WTC11 (cell line): ENCODE data around the gene TTLL9. TPM values are rescaled to one million over a fixed set of nuclear protein-coding genes. Genes with fewer than 3 reads are reported as not detected.

Source experiments
- ATAC-seq: fragments of 200-7000 bp; cut with Tn5 transposase; 2 replicates; pipeline ENCODE4 v1.10.0; 2021; ENCODE audit warnings: mild to moderate bottlenecking, moderate library complexity
- CTCF ChIA-PET: fragments of 300-600 bp; sonication (Branson Sonifier 250); formaldehyde crosslinking; loops from one replicate; lab custom pipeline; 2021; ENCODE audit warnings: antibody characterized with exemption; lab: Charles Lee
- POLR2A ChIA-PET: fragments of 350-600 bp; sonication (Branson Sonifier 250); formaldehyde crosslinking; loops from one replicate; lab custom pipeline; 2021; ENCODE audit warnings: antibody characterized with exemption; lab: Charles Lee
- DNase-seq: peaks from one replicate; pipeline ENCODE4 v3.0.0; 2021; ENCODE audit warnings: low spot score
- H3K27ac Mint-ChIP-seq: 2 replicates; pipeline ENCODE4 v1.8.0; 2021; ENCODE audit warnings: mixed read lengths
- H3K27me3 Mint-ChIP-seq: 2 replicates; pipeline ENCODE4 v1.8.0; 2021; ENCODE audit warnings: low read depth, mild to moderate bottlenecking, moderate library complexity, mixed read lengths
- H3K36me3 Mint-ChIP-seq: 2 replicates; pipeline ENCODE4 v1.8.0; 2021; ENCODE audit warnings: mixed read lengths
- H3K4me1 Mint-ChIP-seq: 2 replicates; pipeline ENCODE4 v1.8.0; 2022; ENCODE audit warnings: mixed read lengths
- H3K4me3 Mint-ChIP-seq: 2 replicates; pipeline ENCODE4 v1.8.0; 2021; ENCODE audit warnings: mild to moderate bottlenecking, moderate library complexity, mixed read lengths
- H3K9me3 Mint-ChIP-seq: 2 replicates; pipeline ENCODE4 v1.8.0; 2021; ENCODE audit warnings: mixed read lengths
- ATF1 ChIP-seq: sonication (generic); formaldehyde crosslinking; IDR thresholded peaks from 2 replicates; pipeline ENCODE4 v1.8.1; 2023; ENCODE audit warnings: mild to moderate bottlenecking, moderate library complexity, missing genetic modification reagents
- CREB1 ChIP-seq: sonication (generic); formaldehyde crosslinking; IDR thresholded peaks from 2 replicates; pipeline ENCODE4 v1.8.0; 2023; ENCODE audit warnings: mild to moderate bottlenecking, missing genetic modification reagents
- ESRRA ChIP-seq: sonication (generic); formaldehyde crosslinking; IDR thresholded peaks from 2 replicates; pipeline ENCODE4 v1.8.1; 2022; ENCODE audit warnings: mild to moderate bottlenecking, missing genetic modification reagents, borderline replicate concordance
- FOXK1 ChIP-seq: sonication (generic); formaldehyde crosslinking; IDR thresholded peaks from 2 replicates; pipeline ENCODE4 v1.8.0; 2022; ENCODE audit warnings: mild to moderate bottlenecking, moderate library complexity, missing genetic modification reagents
- HMGA2 ChIP-seq: fragments of 250-450 bp; sonication (Bioruptor Pico); IDR thresholded peaks from 2 replicates; pipeline ENCODE4 v1.4.0; 2021; ENCODE audit warnings: mild to moderate bottlenecking, moderate library complexity
- IRF2 ChIP-seq: sonication (generic); formaldehyde crosslinking; IDR thresholded peaks from 2 replicates; pipeline ENCODE4 v1.8.0; 2022; ENCODE audit warnings: low read depth, missing genetic modification reagents, borderline replicate concordance
- MYBL2 ChIP-seq: sonication (generic); formaldehyde crosslinking; IDR thresholded peaks from 2 replicates; pipeline ENCODE4 v1.8.1; 2023; ENCODE audit warnings: mild to moderate bottlenecking, moderate library complexity, missing genetic modification reagents
- SMAD4 ChIP-seq: sonication (generic); formaldehyde crosslinking; IDR thresholded peaks from 2 replicates; pipeline ENCODE4 v1.8.0; 2022; ENCODE audit warnings: mild to moderate bottlenecking, missing genetic modification reagents
- ZBTB43 ChIP-seq: sonication (generic); formaldehyde crosslinking; IDR thresholded peaks from 2 replicates; pipeline ENCODE4 v1.8.1; 2023; ENCODE audit warnings: mild to moderate bottlenecking, missing genetic modification reagents
- ZNF121 ChIP-seq: sonication (generic); formaldehyde crosslinking; IDR thresholded peaks from 2 replicates; pipeline ENCODE4 v1.8.0; 2023; ENCODE audit warnings: missing genetic modification reagents
- ZNF263 ChIP-seq: sonication (generic); formaldehyde crosslinking; IDR thresholded peaks from 2 replicates; pipeline ENCODE4 v1.8.1; 2022; ENCODE audit warnings: low read depth, mild to moderate bottlenecking, moderate library complexity, missing genetic modification reagents
- ZNF396 ChIP-seq: fragments of 250-450 bp; sonication (Bioruptor Pico); IDR thresholded peaks from 2 replicates; pipeline ENCODE4 v1.8.0; 2021; ENCODE audit warnings: mild to moderate bottlenecking, moderate library complexity, borderline replicate concordance
- ZNF512 ChIP-seq: sonication (generic); formaldehyde crosslinking; IDR thresholded peaks from 2 replicates; pipeline ENCODE4 v1.8.1; 2022; ENCODE audit warnings: missing genetic modification reagents, borderline replicate concordance
- total RNA-seq: library from RNA; stranded (reverse); gene quantifications from 3 replicates; pipeline ENCODE4 v1.2.3, GENCODE V29; 2021
- TF ChIP-seq, protein P1 (sequence below): sonication (generic); formaldehyde crosslinking; IDR thresholded peaks from 2 replicates; pipeline ENCODE4 v1.8.0; 2023; ENCODE audit warnings: mild to moderate bottlenecking, missing genetic modification reagents
- TF ChIP-seq, protein P2 (sequence below): sonication (generic); formaldehyde crosslinking; IDR thresholded peaks from 2 replicates; pipeline ENCODE4 v1.8.0; 2023; ENCODE audit warnings: missing genetic modification reagents, mild to moderate bottlenecking, borderline replicate concordance
- TF ChIP-seq, protein P3 (sequence below): sonication (generic); formaldehyde crosslinking; IDR thresholded peaks from 2 replicates; pipeline ENCODE4 v1.8.0; 2023; ENCODE audit warnings: missing genetic modification reagents
- TF ChIP-seq, protein P4 (sequence below): sonication (generic); formaldehyde crosslinking; conservative IDR thresholded peaks from 2 replicates; pipeline ENCODE4 v1.8.1; 2022; ENCODE audit warnings: mild to moderate bottlenecking, missing genetic modification reagents
- TF ChIP-seq, protein P5 (sequence below): fragments of 250-450 bp; sonication (Bioruptor Pico); IDR thresholded peaks from 2 replicates; pipeline ENCODE4 v1.9.0; 2021; ENCODE audit warnings: mild to moderate bottlenecking

TTLL9 gene
- total RNA-seq, 1 experiment from 2014 or later = not detected

DNA sequence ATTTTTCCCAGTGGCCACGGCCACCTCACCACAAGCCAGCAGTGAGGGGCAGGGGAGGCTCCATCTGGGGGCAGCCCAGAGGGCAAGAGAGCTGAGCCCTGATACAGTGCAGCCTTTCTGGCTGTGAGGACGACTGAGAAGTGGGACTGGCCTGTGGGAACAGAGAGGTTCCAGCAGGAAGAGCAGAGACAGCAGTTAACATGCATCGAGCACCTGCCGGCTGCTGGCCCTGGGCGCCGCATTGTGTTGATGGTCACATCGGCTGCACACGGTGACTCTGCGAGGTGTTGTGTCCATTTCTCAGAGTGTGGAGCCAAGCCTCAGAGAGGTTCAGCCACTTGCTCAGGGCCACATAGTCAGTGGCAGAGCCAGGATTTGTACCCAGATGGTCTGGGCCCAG lies 34.9 kb upstream of the TTLL9 start (continued):
- TF ChIP-seq ZBTB43 (CRISPR knock-in tag) (no peak), ZNF121 (CRISPR knock-in tag) (no peak), SMAD4 (no peak), ESRRA (CRISPR knock-in tag) (no peak), ZNF512 (CRISPR knock-in tag) (no peak), FOXK1 (CRISPR knock-in tag) (no peak), ATF1 (CRISPR knock-in tag) (no peak)
- TF ChIP-seq, protein P1, sequence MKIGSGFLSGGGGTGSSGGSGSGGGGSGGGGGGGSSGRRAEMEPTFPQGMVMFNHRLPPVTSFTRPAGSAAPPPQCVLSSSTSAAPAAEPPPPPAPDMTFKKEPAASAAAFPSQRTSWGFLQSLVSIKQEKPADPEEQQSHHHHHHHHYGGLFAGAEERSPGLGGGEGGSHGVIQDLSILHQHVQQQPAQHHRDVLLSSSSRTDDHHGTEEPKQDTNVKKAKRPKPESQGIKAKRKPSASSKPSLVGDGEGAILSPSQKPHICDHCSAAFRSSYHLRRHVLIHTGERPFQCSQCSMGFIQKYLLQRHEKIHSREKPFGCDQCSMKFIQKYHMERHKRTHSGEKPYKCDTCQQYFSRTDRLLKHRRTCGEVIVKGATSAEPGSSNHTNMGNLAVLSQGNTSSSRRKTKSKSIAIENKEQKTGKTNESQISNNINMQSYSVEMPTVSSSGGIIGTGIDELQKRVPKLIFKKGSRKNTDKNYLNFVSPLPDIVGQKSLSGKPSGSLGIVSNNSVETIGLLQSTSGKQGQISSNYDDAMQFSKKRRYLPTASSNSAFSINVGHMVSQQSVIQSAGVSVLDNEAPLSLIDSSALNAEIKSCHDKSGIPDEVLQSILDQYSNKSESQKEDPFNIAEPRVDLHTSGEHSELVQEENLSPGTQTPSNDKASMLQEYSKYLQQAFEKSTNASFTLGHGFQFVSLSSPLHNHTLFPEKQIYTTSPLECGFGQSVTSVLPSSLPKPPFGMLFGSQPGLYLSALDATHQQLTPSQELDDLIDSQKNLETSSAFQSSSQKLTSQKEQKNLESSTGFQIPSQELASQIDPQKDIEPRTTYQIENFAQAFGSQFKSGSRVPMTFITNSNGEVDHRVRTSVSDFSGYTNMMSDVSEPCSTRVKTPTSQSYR (CRISPR knock-in tag) = no peak
- TF ChIP-seq, protein P2, sequence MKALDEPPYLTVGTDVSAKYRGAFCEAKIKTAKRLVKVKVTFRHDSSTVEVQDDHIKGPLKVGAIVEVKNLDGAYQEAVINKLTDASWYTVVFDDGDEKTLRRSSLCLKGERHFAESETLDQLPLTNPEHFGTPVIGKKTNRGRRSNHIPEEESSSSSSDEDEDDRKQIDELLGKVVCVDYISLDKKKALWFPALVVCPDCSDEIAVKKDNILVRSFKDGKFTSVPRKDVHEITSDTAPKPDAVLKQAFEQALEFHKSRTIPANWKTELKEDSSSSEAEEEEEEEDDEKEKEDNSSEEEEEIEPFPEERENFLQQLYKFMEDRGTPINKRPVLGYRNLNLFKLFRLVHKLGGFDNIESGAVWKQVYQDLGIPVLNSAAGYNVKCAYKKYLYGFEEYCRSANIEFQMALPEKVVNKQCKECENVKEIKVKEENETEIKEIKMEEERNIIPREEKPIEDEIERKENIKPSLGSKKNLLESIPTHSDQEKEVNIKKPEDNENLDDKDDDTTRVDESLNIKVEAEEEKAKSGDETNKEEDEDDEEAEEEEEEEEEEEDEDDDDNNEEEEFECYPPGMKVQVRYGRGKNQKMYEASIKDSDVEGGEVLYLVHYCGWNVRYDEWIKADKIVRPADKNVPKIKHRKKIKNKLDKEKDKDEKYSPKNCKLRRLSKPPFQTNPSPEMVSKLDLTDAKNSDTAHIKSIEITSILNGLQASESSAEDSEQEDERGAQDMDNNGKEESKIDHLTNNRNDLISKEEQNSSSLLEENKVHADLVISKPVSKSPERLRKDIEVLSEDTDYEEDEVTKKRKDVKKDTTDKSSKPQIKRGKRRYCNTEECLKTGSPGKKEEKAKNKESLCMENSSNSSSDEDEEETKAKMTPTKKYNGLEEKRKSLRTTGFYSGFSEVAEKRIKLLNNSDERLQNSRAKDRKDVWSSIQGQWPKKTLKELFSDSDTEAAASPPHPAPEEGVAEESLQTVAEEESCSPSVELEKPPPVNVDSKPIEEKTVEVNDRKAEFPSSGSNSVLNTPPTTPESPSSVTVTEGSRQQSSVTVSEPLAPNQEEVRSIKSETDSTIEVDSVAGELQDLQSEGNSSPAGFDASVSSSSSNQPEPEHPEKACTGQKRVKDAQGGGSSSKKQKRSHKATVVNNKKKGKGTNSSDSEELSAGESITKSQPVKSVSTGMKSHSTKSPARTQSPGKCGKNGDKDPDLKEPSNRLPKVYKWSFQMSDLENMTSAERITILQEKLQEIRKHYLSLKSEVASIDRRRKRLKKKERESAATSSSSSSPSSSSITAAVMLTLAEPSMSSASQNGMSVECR (CRISPR knock-in tag) = no peak

GRCh38 chr20:31835977-31836852 lies 34.2 kb upstream of the TTLL9 start:
- no peak for ATAC-seq
- H3K36me3 Mint-ChIP-seq = no peaks in the 10 kb centered on the region
- no peak for DNase-seq
- ChIA-PET CTCF (interaction anchor here (0.6 to 5.7 kb wide), 7 partner anchors 10 to 256 kb away, joined by 3 to 70 read pairs (median 3); partner anchors contain the start of gene FOXS1), POLR2A (no interaction called here)
- H3K27ac Mint-ChIP-seq = no peak overlapping the region
- H3K9me3 Mint-ChIP-seq = no peaks in the 10 kb centered on the region
- H3K4me3 Mint-ChIP-seq = no peak overlapping the region
- no peaks in the 10 kb centered on the region for H3K27me3 Mint-ChIP-seq
- 0 out of 2 replicates have a peak, but pooled peaks cover 13% of the 10 kb centered on the region for H3K4me1 Mint-ChIP-seq
- TF ChIP-seq SMAD4 = no peak
- TF ChIP-seq MYBL2 (CRISPR knock-in tag) = no peak
- TF ChIP-seq, protein P3, sequence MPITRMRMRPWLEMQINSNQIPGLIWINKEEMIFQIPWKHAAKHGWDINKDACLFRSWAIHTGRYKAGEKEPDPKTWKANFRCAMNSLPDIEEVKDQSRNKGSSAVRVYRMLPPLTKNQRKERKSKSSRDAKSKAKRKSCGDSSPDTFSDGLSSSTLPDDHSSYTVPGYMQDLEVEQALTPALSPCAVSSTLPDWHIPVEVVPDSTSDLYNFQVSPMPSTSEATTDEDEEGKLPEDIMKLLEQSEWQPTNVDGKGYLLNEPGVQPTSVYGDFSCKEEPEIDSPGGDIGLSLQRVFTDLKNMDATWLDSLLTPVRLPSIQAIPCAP (CRISPR knock-in tag) = no peak
- no peak for TF ChIP-seq IRF2 (CRISPR knock-in tag)
- TF ChIP-seq CREB1 (CRISPR knock-in tag) = no peak
- TF ChIP-seq HMGA2 (CRISPR knock-in tag) = no peak
- no peak for TF ChIP-seq ZNF263 (CRISPR knock-in tag)
- TF ChIP-seq ZBTB43 (CRISPR knock-in tag) = no peak
- TF ChIP-seq, protein P4, sequence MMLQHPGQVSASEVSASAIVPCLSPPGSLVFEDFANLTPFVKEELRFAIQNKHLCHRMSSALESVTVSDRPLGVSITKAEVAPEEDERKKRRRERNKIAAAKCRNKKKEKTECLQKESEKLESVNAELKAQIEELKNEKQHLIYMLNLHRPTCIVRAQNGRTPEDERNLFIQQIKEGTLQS (CRISPR knock-in tag) = no peak
- TF ChIP-seq, protein P5, sequence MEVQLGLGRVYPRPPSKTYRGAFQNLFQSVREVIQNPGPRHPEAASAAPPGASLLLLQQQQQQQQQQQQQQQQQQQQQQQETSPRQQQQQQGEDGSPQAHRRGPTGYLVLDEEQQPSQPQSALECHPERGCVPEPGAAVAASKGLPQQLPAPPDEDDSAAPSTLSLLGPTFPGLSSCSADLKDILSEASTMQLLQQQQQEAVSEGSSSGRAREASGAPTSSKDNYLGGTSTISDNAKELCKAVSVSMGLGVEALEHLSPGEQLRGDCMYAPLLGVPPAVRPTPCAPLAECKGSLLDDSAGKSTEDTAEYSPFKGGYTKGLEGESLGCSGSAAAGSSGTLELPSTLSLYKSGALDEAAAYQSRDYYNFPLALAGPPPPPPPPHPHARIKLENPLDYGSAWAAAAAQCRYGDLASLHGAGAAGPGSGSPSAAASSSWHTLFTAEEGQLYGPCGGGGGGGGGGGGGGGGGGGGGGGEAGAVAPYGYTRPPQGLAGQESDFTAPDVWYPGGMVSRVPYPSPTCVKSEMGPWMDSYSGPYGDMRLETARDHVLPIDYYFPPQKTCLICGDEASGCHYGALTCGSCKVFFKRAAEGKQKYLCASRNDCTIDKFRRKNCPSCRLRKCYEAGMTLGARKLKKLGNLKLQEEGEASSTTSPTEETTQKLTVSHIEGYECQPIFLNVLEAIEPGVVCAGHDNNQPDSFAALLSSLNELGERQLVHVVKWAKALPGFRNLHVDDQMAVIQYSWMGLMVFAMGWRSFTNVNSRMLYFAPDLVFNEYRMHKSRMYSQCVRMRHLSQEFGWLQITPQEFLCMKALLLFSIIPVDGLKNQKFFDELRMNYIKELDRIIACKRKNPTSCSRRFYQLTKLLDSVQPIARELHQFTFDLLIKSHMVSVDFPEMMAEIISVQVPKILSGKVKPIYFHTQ (CRISPR knock-in tag) = no peak
- no peak for TF ChIP-seq ZNF396
